ENCODE measurements around the gene PPP2R2D. TPM values are rescaled to one million over a fixed set of nuclear protein-coding genes. Genes with fewer than 3 reads are reported as not detected.

PPP2R2D gene
- total RNA-seq, 2 experiments from 2014 or later: 37.4 to 38.5 TPM

GRCh38 chr10:131872011-131872826 lies 28.6 kb upstream of the PPP2R2D start:
- TF ChIP-seq CTCF (conservative IDR thresholded peaks at IDR 0.05; ENCODE audit: low read length): no peak
- no peak for TF ChIP-seq EZH2phosphoT487 (IDR thresholded peaks at IDR 0.05; ENCODE audit: borderline replicate concordance, low read depth, low read length)
- no peak for DNase-seq (ENCODE audit: low spot score)
- Histone ChIP-seq H3K36me3 (ENCODE audit: insufficient read depth, low read length) (no peaks in the 10 kb centered on the region), H3K9me3 (ENCODE audit: low read length) (no peaks in the 10 kb centered on the region), H3K27ac (ENCODE audit: low read depth, low read length, poor library complexity, severe bottlenecking) (no peak overlapping the region), H2AFZ (ENCODE audit: low read length) (no peak overlapping the region), H3K4me3 (ENCODE audit: low read depth, low read length, poor library complexity, severe bottlenecking) (no peak overlapping the region), H3K4me2 (ENCODE audit: low read length) (no peak overlapping the region), H3K9me2 (ENCODE audit: insufficient read depth, low read length) (no peaks in the 10 kb centered on the region), H4K20me1 (ENCODE audit: insufficient read depth, low read length) (no peaks in the 10 kb centered on the region), H3K79me2 (ENCODE audit: insufficient read depth, low read depth, low read length) (no peaks in the 10 kb centered on the region), H3K4me1 (ENCODE audit: insufficient read depth, low read length, poor library complexity, severe bottlenecking) (no peaks in the 10 kb centered on the region)
- no TSS peak for BruUV-seq (replicated peaks)
- ChIA-PET POLR2A (no interaction called here), CTCF (ENCODE audit: unreplicated experiment) (no interaction called here)
- intact Hi-C loops (cut with micrococcal nuclease; ENCODE audit: unreplicated experiment): no loop called here

GRCh38 chr10:131872827-131873375 lies 27.9 kb upstream of the PPP2R2D start:
- no peaks in the 10 kb centered on the region for H3K79me2 ChIP-seq (ENCODE audit: insufficient read depth, low read depth, low read length)
- BruUV-seq (replicated peaks): no TSS peak

More at GRCh38 chr10:131872827-131873375, 27.9 kb upstream of the PPP2R2D start:
- H2AFZ ChIP-seq (ENCODE audit: low read length): no peak overlapping the region
- intact Hi-C loops (cut with micrococcal nuclease; ENCODE audit: unreplicated experiment): no loop called here
- no peaks in the 10 kb centered on the region for H3K9me3 ChIP-seq (ENCODE audit: low read length)
- DNase-seq (ENCODE audit: low spot score): no peak
- H3K4me1 ChIP-seq (ENCODE audit: insufficient read depth, low read length, poor library complexity, severe bottlenecking): no peaks in the 10 kb centered on the region
- no peak overlapping the region for H3K4me3 ChIP-seq (ENCODE audit: low read depth, low read length, poor library complexity, severe bottlenecking)
- TF ChIP-seq CTCF (conservative IDR thresholded peaks at IDR 0.05; ENCODE audit: low read length) (no peak), EZH2phosphoT487 (IDR thresholded peaks at IDR 0.05; ENCODE audit: borderline replicate concordance, low read depth, low read length) (no peak)
- no peaks in the 10 kb centered on the region for H4K20me1 ChIP-seq (ENCODE audit: insufficient read depth, low read length)
- no peaks in the 10 kb centered on the region for H3K9me2 ChIP-seq (ENCODE audit: insufficient read depth, low read length)
- no peak overlapping the region for H3K27ac ChIP-seq (ENCODE audit: low read depth, low read length, poor library complexity, severe bottlenecking)
- H3K36me3 ChIP-seq (ENCODE audit: insufficient read depth, low read length): no peaks in the 10 kb centered on the region
- ChIA-PET CTCF (ENCODE audit: unreplicated experiment) (no interaction called here), POLR2A (no interaction called here)
- no peak overlapping the region for H3K4me2 ChIP-seq (ENCODE audit: low read length)

Measured in OCI-LY7 (cell line).